OCI-LY1 (cell line): ENCODE results near the gene DPP6.

Source experiments
- H2AFZ ChIP-seq: fragments of 200-600 bp; sonication (generic), shearing (Covaris generic); 2 replicates; pipeline ENCODE4 v1.6.0; 2014; ENCODE audit warnings: antibody characterized with exemption, mild to moderate bottlenecking, low read length
- H3F3A ChIP-seq: fragments of 200-600 bp; sonication (generic), shearing (Covaris generic); 2 replicates; pipeline ENCODE4 v1.6.0; 2014; ENCODE audit warnings: mild to moderate bottlenecking, antibody characterized with exemption, low read length, moderate library complexity; ENCODE audit not compliant: insufficient read depth
- H3K27ac ChIP-seq: fragments of 200-600 bp; sonication (generic); 2 replicates; pipeline ENCODE4 v1.5.1; 2014; ENCODE audit warnings: low read length, mixed run types, mild to moderate bottlenecking, low read depth; ENCODE audit not compliant: poor library complexity, severe bottlenecking
- H3K27me3 ChIP-seq: fragments of 200-600 bp; sonication (generic); 2 replicates; pipeline ENCODE4 v1.6.0; 2014; ENCODE audit warnings: antibody characterized with exemption, mild to moderate bottlenecking, low read length, moderate library complexity; ENCODE audit not compliant: insufficient read depth
- H3K36me3 ChIP-seq: fragments of 200-600 bp; sonication (generic); 2 replicates; pipeline ENCODE4 v1.6.1; 2014; ENCODE audit warnings: mild to moderate bottlenecking, antibody characterized with exemption, low read length, moderate library complexity, mixed read lengths; ENCODE audit not compliant: insufficient read depth
- H3K4me1 ChIP-seq: fragments of 200-600 bp; sonication (generic); 2 replicates; pipeline ENCODE4 v1.5.1; 2014; ENCODE audit warnings: mild to moderate bottlenecking, low read length, moderate library complexity; ENCODE audit not compliant: insufficient read depth, severe bottlenecking
- H3K4me2 ChIP-seq: fragments of 200-600 bp; sonication (generic), shearing (Covaris generic); 2 replicates; pipeline ENCODE4 v1.6.1; 2014; ENCODE audit warnings: low read length
- H3K4me3 ChIP-seq: fragments of 200-600 bp; sonication (generic); 2 replicates; pipeline ENCODE4 v1.5.1; 2014; ENCODE audit warnings: low read length, low read depth, mild to moderate bottlenecking, mixed read lengths; ENCODE audit not compliant: poor library complexity, severe bottlenecking
- H3K79me2 ChIP-seq: fragments of 200-600 bp; shearing (Covaris generic); 2 replicates; pipeline ENCODE4 v1.6.1; 2016; ENCODE audit warnings: mixed run types, low read length, mixed read lengths; ENCODE audit not compliant: insufficient read depth
- H3K9ac ChIP-seq: fragments of 200-600 bp; sonication (generic), shearing (Covaris generic); 2 replicates; pipeline ENCODE4 v1.6.1; 2014; ENCODE audit warnings: mild to moderate bottlenecking, low read length, mixed read lengths
- H3K9me2 ChIP-seq: fragments of 200-600 bp; sonication (generic), shearing (Covaris generic); 2 replicates; pipeline ENCODE4 v1.6.1; 2014; ENCODE audit warnings: low read depth, mild to moderate bottlenecking, low read length, mixed read lengths
- H3K9me3 ChIP-seq: fragments of 200-600 bp; shearing (Covaris generic); 2 replicates; pipeline ENCODE4 v1.6.1; 2014; ENCODE audit warnings: low read length, mixed read lengths
- H4K20me1 ChIP-seq: fragments of 200-600 bp; sonication (generic), shearing (Covaris generic); 2 replicates; pipeline ENCODE4 v1.6.0; 2016; ENCODE audit warnings: mild to moderate bottlenecking, low read length; ENCODE audit not compliant: insufficient read depth
- EZH2 ChIP-seq: fragments of 200-600 bp; sonication (generic), shearing (Covaris generic); IDR thresholded peaks from 2 replicates; pipeline ENCODE4 v1.8.0; 2017; ENCODE audit warnings: borderline replicate concordance, mixed run types, mild to moderate bottlenecking, antibody characterized with exemption, low read length, moderate library complexity, mixed read lengths
- TF ChIP-seq, protein P1 (sequence below): fragments of 200-600 bp; sonication (generic), shearing (Covaris generic); IDR thresholded peaks from 2 replicates; pipeline ENCODE4 v1.5.1; 2017; ENCODE audit warnings: mild to moderate bottlenecking, antibody characterized with exemption, low read length, moderate library complexity, mixed read lengths

Gene DPP6

DNA sequence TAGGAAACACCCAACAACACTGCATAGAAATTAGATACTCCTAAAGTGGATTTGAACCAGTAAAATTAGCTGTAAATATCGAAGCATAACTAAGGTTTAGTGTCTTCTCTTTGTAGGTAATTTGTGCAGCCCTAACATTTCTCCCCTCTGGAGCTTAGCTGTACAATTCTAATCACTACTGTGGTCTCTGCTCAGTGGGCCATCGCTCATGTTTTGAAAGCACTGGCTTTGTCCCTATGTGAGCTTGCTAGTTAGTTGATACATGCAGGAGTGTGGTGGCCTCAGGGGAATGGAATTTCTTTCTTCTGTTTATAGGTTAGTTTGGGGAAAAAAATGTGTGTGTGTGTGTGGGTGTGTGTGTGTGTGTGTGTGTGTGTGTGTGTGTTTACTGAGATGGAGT is 373.1 kb downstream of the DPP6 start:
- H3K27ac ChIP-seq, result no peak overlapping the region
- H3K36me3 ChIP-seq, result no peaks in the 10 kb centered on the region
- no peak overlapping the region for H3K9ac ChIP-seq
- H3K9me3 ChIP-seq, result no peaks in the 10 kb centered on the region
- H3K79me2 ChIP-seq, result no peaks in the 10 kb centered on the region
- H3K4me2 ChIP-seq, result no peak overlapping the region
- no peak overlapping the region for H2AFZ ChIP-seq
- H3K4me3 ChIP-seq, result no peak overlapping the region
- no peaks in the 10 kb centered on the region for H4K20me1 ChIP-seq
- no peak for TF ChIP-seq EZH2
- TF ChIP-seq, protein P1, sequence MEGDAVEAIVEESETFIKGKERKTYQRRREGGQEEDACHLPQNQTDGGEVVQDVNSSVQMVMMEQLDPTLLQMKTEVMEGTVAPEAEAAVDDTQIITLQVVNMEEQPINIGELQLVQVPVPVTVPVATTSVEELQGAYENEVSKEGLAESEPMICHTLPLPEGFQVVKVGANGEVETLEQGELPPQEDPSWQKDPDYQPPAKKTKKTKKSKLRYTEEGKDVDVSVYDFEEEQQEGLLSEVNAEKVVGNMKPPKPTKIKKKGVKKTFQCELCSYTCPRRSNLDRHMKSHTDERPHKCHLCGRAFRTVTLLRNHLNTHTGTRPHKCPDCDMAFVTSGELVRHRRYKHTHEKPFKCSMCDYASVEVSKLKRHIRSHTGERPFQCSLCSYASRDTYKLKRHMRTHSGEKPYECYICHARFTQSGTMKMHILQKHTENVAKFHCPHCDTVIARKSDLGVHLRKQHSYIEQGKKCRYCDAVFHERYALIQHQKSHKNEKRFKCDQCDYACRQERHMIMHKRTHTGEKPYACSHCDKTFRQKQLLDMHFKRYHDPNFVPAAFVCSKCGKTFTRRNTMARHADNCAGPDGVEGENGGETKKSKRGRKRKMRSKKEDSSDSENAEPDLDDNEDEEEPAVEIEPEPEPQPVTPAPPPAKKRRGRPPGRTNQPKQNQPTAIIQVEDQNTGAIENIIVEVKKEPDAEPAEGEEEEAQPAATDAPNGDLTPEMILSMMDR, result no peak
- H3F3A ChIP-seq, result no peaks in the 10 kb centered on the region
- H3K4me1 ChIP-seq, result no peaks in the 10 kb centered on the region
- no peaks in the 10 kb centered on the region for H3K27me3 ChIP-seq
- no peaks in the 10 kb centered on the region for H3K9me2 ChIP-seq

GRCh38 chr7:154426778-154427177 is 374.6 kb downstream of the DPP6 start:
- no peak overlapping the region for H3K4me3 ChIP-seq

DNA sequence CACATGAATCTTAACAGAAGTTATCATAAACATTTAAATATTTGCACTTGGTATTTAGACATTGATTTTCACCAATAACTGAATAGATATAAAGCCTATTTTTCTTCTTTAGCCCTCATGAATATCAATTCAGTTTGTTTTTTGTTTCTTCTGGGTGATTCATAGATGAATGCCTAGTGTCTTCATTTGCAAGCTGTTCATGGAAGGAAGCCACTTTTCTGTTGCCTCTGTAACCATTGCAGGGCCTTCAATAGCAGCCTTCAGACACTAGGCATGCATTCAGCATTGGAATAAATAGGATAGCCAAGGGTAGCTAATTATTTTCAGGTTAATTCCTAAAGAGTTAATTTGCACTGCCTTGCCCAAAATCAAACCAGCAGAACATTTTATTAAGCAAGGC is 375.3 kb downstream of the DPP6 start:
- Histone ChIP-seq H3K9me2 (no peaks in the 10 kb centered on the region), H3F3A (no peaks in the 10 kb centered on the region), H3K4me2 (no peak overlapping the region), H3K79me2 (no peaks in the 10 kb centered on the region), H3K27me3 (peaks cover 3% of the 10 kb centered on the region; the same call in 1 of the 2 replicates), H3K9ac (no peak overlapping the region), H3K27ac (no peak overlapping the region), H3K4me3 (no peak overlapping the region), H3K36me3 (no peaks in the 10 kb centered on the region), H4K20me1 (no peaks in the 10 kb centered on the region), H3K4me1 (no peaks in the 10 kb centered on the region), H3K9me3 (no peaks in the 10 kb centered on the region), H2AFZ (no peak overlapping the region)
- no peak for TF ChIP-seq EZH2
- TF ChIP-seq, protein P1, result no peak

More at GRCh38 chr7:154426778-154427177, 374.6 kb downstream of the DPP6 start:
- no peaks in the 10 kb centered on the region for H3K36me3 ChIP-seq
- no peak overlapping the region for H3K9ac ChIP-seq
- no peaks in the 10 kb centered on the region for H3F3A ChIP-seq
- H3K9me2 ChIP-seq, result no peaks in the 10 kb centered on the region
- H3K4me1 ChIP-seq, result no peaks in the 10 kb centered on the region
- no peaks in the 10 kb centered on the region for H4K20me1 ChIP-seq
- H3K9me3 ChIP-seq, result no peaks in the 10 kb centered on the region
- H3K27ac ChIP-seq, result no peak overlapping the region
- no peak overlapping the region for H3K4me2 ChIP-seq
- H3K79me2 ChIP-seq, result no peaks in the 10 kb centered on the region
- H3K27me3 ChIP-seq, result no peaks in the 10 kb centered on the region
- H2AFZ ChIP-seq, result no peak overlapping the region
- TF ChIP-seq EZH2, result no peak
- TF ChIP-seq, protein P1, result no peak
